ENCODE measurements around the gene ABCC12.

DNA sequence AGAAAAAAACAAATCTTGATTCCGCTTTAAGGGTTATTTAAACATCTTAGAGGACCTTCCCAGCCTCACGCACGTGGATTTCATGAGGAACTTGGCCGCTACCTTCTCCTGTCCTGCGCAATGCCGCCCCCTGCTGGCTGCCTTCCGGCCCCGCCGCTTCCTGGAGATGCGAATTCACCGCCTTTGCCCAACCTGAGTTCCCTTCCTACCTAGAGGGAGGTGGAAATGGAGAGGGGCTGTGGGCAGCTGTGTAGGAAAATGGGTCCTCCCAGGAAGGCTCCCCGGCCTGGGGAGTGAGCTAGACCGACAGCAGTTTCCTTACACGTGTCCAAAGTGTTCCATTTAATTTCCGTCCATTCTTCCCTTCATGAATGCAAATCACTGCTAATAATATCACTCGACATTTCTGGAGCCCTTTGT, 1.0 kb upstream of the ABCC12 start:
- no peak for TF ChIP-seq POLR2A (IDR thresholded peaks at IDR 0.05; ENCODE audit: low read depth, low read length)
- TF ChIP-seq POLR2AphosphoS5 (IDR thresholded peaks at IDR 0.05; ENCODE audit: low read depth, low read length): no peak
- no peak for TF ChIP-seq TAF1 (IDR thresholded peaks at IDR 0.05; ENCODE audit: low read depth, low read length)
- no peak for TF ChIP-seq POU2F2 (IDR thresholded peaks at IDR 0.05; ENCODE audit: low read depth, low read length)
